Measurements from ENCODE around the gene MAP3K2.

The MAP3K2 gene

GRCh38 chr2:127270663-127271062 lies 117.1 kb downstream of the MAP3K2 start:
- Histone ChIP-seq H3K27me3 (ENCODE audit: control insufficient read depth, insufficient read depth, low read length) (no peaks in the 10 kb centered on the region), H3K4me3 (ENCODE audit: low read depth, low read length) (no peak overlapping the region), H3K9ac (no peak overlapping the region), H3K27ac (no peak overlapping the region), H2AFZ (no peak overlapping the region), H3K9me3 (ENCODE audit: control insufficient read depth, low read length) (no peaks in the 10 kb centered on the region), H3K4me1 (no peaks in the 10 kb centered on the region), H3K4me2 (ENCODE audit: low read length) (no peak overlapping the region), H3K79me2 (no peaks in the 10 kb centered on the region), H3K36me3 (ENCODE audit: control insufficient read depth, insufficient read depth, low read length) (no peaks in the 10 kb centered on the region)
- TF ChIP-seq CTCF (IDR thresholded peaks at IDR 0.05) = no peak

GRCh38 chr2:127261804-127262406 lies 125.9 kb downstream of the MAP3K2 start:
- Histone ChIP-seq H3K9ac (no peak overlapping the region), H3K27me3 (ENCODE audit: control insufficient read depth, insufficient read depth, low read length) (no peaks in the 10 kb centered on the region), H3K4me2 (ENCODE audit: low read length) (no peak overlapping the region), H3K4me3 (ENCODE audit: low read depth, low read length) (no peak overlapping the region), H3K36me3 (ENCODE audit: control insufficient read depth, insufficient read depth, low read length) (no peaks in the 10 kb centered on the region), H2AFZ (no peak overlapping the region), H3K79me2 (no peaks in the 10 kb centered on the region), H3K27ac (no peak overlapping the region), H3K9me3 (ENCODE audit: control insufficient read depth, low read length) (no peaks in the 10 kb centered on the region), H3K4me1 (no peaks in the 10 kb centered on the region)
- TF ChIP-seq CTCF (IDR thresholded peaks at IDR 0.05) = no peak

DNA sequence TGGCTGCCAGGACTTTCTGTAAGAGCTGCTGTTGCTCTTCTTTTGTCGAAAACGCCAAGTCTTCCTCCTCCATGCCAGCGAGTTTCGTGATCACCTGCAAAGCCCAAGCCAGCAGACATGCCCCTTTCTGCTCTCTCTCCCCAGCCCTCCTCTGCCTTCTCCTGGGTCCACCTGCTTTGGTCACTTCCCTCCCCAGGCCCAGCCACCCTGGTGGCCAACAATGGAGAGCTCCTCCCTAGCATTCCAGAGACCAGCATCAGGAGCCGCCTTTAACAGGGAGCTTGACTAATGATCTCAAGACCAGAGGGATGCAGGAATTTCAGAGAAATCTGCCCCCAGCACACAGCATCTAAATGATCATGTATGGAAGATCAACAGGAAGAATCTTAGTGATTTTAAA lies 128.4 kb downstream of the MAP3K2 start:
- no peak overlapping the region for H3K9ac ChIP-seq
- no peaks in the 10 kb centered on the region for H3K4me1 ChIP-seq
- no peak overlapping the region for H2AFZ ChIP-seq
- no peaks in the 10 kb centered on the region for H3K36me3 ChIP-seq (ENCODE audit: control insufficient read depth, insufficient read depth, low read length)
- H3K4me3 ChIP-seq (ENCODE audit: low read depth, low read length) = no peak overlapping the region
- H3K27me3 ChIP-seq (ENCODE audit: control insufficient read depth, insufficient read depth, low read length) = no peaks in the 10 kb centered on the region
- no peak overlapping the region for H3K4me2 ChIP-seq (ENCODE audit: low read length)
- TF ChIP-seq CTCF (IDR thresholded peaks at IDR 0.05) = no peak
- no peak overlapping the region for H3K27ac ChIP-seq
- H3K9me3 ChIP-seq (ENCODE audit: control insufficient read depth, low read length) = no peaks in the 10 kb centered on the region
- no peaks in the 10 kb centered on the region for H3K79me2 ChIP-seq

- Histone ChIP-seq H3K4me1 (no peaks in the 10 kb centered on the region), H3K27ac (no peak overlapping the region), H3K4me3 (ENCODE audit: low read depth, low read length) (no peak overlapping the region), H3K9ac (no peak overlapping the region), H3K27me3 (ENCODE audit: control insufficient read depth, insufficient read depth, low read length) (no peaks in the 10 kb centered on the region), H2AFZ (no peak overlapping the region), H3K4me2 (ENCODE audit: low read length) (no peak overlapping the region), H3K36me3 (ENCODE audit: control insufficient read depth, insufficient read depth, low read length) (no peaks in the 10 kb centered on the region), H3K79me2 (no peaks in the 10 kb centered on the region), H3K9me3 (ENCODE audit: control insufficient read depth, low read length) (no peaks in the 10 kb centered on the region)
- no peak for TF ChIP-seq CTCF (IDR thresholded peaks at IDR 0.05)
These were observed 130.9 kb downstream of the MAP3K2 start for GRCh38 chr2:127256866-127257265.

- H3K27me3 ChIP-seq (ENCODE audit: control insufficient read depth, insufficient read depth, low read length) = no peaks in the 10 kb centered on the region
- no peak overlapping the region for H2AFZ ChIP-seq
- H3K4me3 ChIP-seq (ENCODE audit: low read depth, low read length) = no peak overlapping the region
- H3K4me1 ChIP-seq = no peaks in the 10 kb centered on the region
- H3K4me2 ChIP-seq (ENCODE audit: low read length) = no peak overlapping the region
- H3K9me3 ChIP-seq (ENCODE audit: control insufficient read depth, low read length) = no peaks in the 10 kb centered on the region
- no peak overlapping the region for H3K9ac ChIP-seq
- no peak for TF ChIP-seq CTCF (IDR thresholded peaks at IDR 0.05)
- H3K27ac ChIP-seq = no peak overlapping the region
- no peaks in the 10 kb centered on the region for H3K36me3 ChIP-seq (ENCODE audit: control insufficient read depth, insufficient read depth, low read length)
- no peaks in the 10 kb centered on the region for H3K79me2 ChIP-seq
These were observed 131.4 kb downstream of the MAP3K2 start for GRCh38 chr2:127256381-127256780.

All from parathyroid adenoma (tissue), 2 donors.